Smooth muscle cell (in vitro differentiated cells): ENCODE measurements around the gene LMAN1L. TPM values are rescaled to one million over a fixed set of nuclear protein-coding genes. Genes with fewer than 3 reads are reported as not detected.

Experiments
- DNase-seq: peaks from one replicate; lab custom pipeline; 2025; ENCODE audit not compliant: unreplicated experiment; lab: John Stamatoyannopoulos, UW
- H2AFZ ChIP-seq: fragments of 200-600 bp; sonication (generic); 2 replicates; pipeline ENCODE4 v1.6.0; 2016; ENCODE audit warnings: antibody characterized with exemption, low read depth, mild to moderate bottlenecking
- H3F3A ChIP-seq: fragments of 200-600 bp; sonication (generic); 2 replicates; pipeline ENCODE4 v1.6.0; 2017; ENCODE audit warnings: antibody characterized with exemption, low read depth
- H3K27ac ChIP-seq: fragments of 200-600 bp; sonication (generic); 2 replicates; pipeline ENCODE4 v1.5.1; 2016; ENCODE audit warnings: low read depth, mild to moderate bottlenecking
- H3K27me3 ChIP-seq: fragments of 200-600 bp; sonication (generic); 2 replicates; pipeline ENCODE4 v1.6.1; 2016; ENCODE audit warnings: low read depth, mild to moderate bottlenecking
- H3K36me3 ChIP-seq: fragments of 200-600 bp; sonication (generic); 2 replicates; pipeline ENCODE4 v1.5.1; 2016; ENCODE audit warnings: low read depth
- H3K4me1 ChIP-seq: fragments of 200-600 bp; sonication (generic); 2 replicates; pipeline ENCODE4 v1.5.1; 2016; ENCODE audit warnings: low read depth
- H3K4me2 ChIP-seq: fragments of 200-600 bp; sonication (generic); 2 replicates; pipeline ENCODE4 v1.6.0; 2016; ENCODE audit warnings: mild to moderate bottlenecking
- H3K4me3 ChIP-seq: fragments of 200-600 bp; sonication (generic); 2 replicates; pipeline ENCODE4 v1.5.1; 2016; ENCODE audit warnings: mild to moderate bottlenecking
- H3K79me2 ChIP-seq: fragments of 200-600 bp; sonication (generic); 2 replicates; pipeline ENCODE4 v1.6.0; 2016; ENCODE audit warnings: low read depth, mild to moderate bottlenecking
- H3K9ac ChIP-seq: fragments of 200-600 bp; sonication (generic); 2 replicates; pipeline ENCODE4 v1.6.0; 2016; ENCODE audit warnings: low read depth
- H3K9me3 ChIP-seq: fragments of 200-600 bp; sonication (generic); replicated peaks from 2 replicates; pipeline ENCODE4 v1.5.1; 2016; ENCODE audit warnings: low read depth
- H4K20me1 ChIP-seq: fragments of 200-600 bp; sonication (generic); 2 replicates; pipeline ENCODE4 v1.6.0; 2016; ENCODE audit warnings: low read depth
- WGBS: methylation state at CpG from one replicate; pipeline ENCODE4 v1.1.7; 2016; ENCODE audit warnings: low lambda C conversion rate; 5-methylcytosine and 5-hydroxymethylcytosine counted together
- polyA plus RNA-seq: library from polyadenylated mRNA; unstranded; fragments of >200 nt; fragmentation: Nextera tagmentation; extraction: Ambion mirVana; gene quantifications from 2 replicates; pipeline ENCODE4 v1.2.1, GENCODE V29; 2016
- total RNA-seq: library from RNA; depleted of rRNA; stranded (reverse); fragments of >200 nt; gene quantifications from 2 replicates; pipeline ENCODE4 v1.2.3, GENCODE V29; 2014
- TF ChIP-seq, protein P1 (sequence below): fragments of 200-600 bp; sonication (generic); IDR thresholded peaks from 2 replicates; pipeline ENCODE4 v1.5.1; 2017; ENCODE audit warnings: borderline replicate concordance, mild to moderate bottlenecking, antibody characterized with exemption; ENCODE audit not compliant: insufficient read depth, poor library complexity, severe bottlenecking

LMAN1L gene
- total and polyA plus RNA-seq, 2 experiments from 2014 or later = not detected

DNA sequence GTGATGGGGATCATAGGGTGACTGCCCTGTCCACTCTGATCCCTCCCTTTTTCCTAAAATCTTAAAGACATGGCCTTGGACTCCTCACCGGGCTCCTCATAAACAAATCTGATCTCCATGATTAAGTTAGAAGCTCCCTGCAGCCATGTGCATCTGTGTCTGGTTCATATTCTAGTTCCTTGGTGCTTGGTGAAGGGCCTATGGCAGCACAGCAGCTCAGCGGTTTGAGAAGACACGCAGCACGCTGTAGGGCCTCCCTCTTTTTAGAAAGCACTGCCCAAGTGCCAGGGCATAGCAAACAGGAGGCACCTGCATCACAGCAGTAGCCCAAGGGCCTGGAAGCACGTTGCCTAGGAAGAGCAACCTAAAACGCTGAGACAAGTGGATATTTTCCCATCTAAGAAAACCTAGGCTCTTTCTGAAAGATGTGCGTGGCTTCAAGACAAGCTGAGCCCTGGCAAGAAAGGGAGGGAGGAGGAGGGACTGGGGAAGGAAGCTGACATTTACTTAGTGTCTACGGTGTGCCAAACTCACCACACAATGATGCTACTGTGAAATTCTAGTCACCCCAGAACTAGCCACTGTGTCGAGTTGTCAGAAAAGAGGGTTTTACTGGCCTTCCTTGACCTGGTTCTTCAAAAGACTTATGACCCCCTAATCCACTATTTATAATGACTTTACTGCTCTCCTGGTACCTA is 45.2 kb downstream of the LMAN1L start:
- H4K20me1 ChIP-seq = peaks cover 73% of the 10 kb centered on the region
- no peak overlapping the region for H3K4me2 ChIP-seq
- H3K4me3 ChIP-seq = no peak overlapping the region
- H3K36me3 ChIP-seq = no peaks in the 10 kb centered on the region
- 91% methylated on average over 9 of the region's 9 CpGs for WGBS
- H3K4me1 ChIP-seq = no peaks in the 10 kb centered on the region
- H3K9me3 ChIP-seq = no peaks in the 10 kb centered on the region
- no peak overlapping the region for H3K9ac ChIP-seq
- H3F3A ChIP-seq = no peaks in the 10 kb centered on the region
- no peak overlapping the region for H3K27ac ChIP-seq
- no peaks in the 10 kb centered on the region for H3K27me3 ChIP-seq
- TF ChIP-seq, protein P1, sequence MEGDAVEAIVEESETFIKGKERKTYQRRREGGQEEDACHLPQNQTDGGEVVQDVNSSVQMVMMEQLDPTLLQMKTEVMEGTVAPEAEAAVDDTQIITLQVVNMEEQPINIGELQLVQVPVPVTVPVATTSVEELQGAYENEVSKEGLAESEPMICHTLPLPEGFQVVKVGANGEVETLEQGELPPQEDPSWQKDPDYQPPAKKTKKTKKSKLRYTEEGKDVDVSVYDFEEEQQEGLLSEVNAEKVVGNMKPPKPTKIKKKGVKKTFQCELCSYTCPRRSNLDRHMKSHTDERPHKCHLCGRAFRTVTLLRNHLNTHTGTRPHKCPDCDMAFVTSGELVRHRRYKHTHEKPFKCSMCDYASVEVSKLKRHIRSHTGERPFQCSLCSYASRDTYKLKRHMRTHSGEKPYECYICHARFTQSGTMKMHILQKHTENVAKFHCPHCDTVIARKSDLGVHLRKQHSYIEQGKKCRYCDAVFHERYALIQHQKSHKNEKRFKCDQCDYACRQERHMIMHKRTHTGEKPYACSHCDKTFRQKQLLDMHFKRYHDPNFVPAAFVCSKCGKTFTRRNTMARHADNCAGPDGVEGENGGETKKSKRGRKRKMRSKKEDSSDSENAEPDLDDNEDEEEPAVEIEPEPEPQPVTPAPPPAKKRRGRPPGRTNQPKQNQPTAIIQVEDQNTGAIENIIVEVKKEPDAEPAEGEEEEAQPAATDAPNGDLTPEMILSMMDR = no peak
- no peak overlapping the region for H2AFZ ChIP-seq
- peaks cover 29% of the 10 kb centered on the region for H3K79me2 ChIP-seq
- no peak for DNase-seq

DNA sequence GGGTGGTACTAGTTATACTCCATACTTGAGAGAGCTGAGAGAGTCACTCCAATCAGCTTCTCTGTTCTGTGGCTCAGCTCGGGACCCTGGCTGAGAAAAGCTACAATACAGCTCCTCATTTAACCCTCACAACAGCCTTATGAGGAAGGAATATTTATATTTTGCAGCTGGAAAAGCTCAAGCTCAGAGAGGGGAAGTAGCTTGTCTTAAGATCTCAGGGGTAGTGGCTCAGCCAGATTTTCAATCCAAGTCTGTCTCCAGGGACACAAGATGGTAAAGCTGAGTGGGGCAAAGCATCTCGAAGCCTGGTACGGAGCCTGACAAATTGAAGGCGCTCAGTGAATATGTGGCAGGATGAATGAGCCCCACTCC is 45.7 kb downstream of the LMAN1L start:
- Histone ChIP-seq H3K79me2 (peaks cover 29% of the 10 kb centered on the region), H3K36me3 (no peaks in the 10 kb centered on the region), H3K27ac (no peak overlapping the region), H3F3A (no peaks in the 10 kb centered on the region), H3K4me3 (no peak overlapping the region), H3K9ac (no peak overlapping the region), H3K4me1 (no peaks in the 10 kb centered on the region), H3K4me2 (no peak overlapping the region), H3K27me3 (no peaks in the 10 kb centered on the region), H4K20me1 (peaks cover 79% of the 10 kb centered on the region), H2AFZ (no peak overlapping the region), H3K9me3 (no peaks in the 10 kb centered on the region)
- no peak for DNase-seq
- TF ChIP-seq, protein P1 = no peak
- WGBS = 97% methylated on average over 4 of the region's 4 CpGs

GRCh38 chr15:74863239-74864056 is 50.8 kb downstream of the LMAN1L start:
- H4K20me1 ChIP-seq = peaks cover 83% of the 10 kb centered on the region
- no peaks in the 10 kb centered on the region for H3F3A ChIP-seq
- no peaks in the 10 kb centered on the region for H3K36me3 ChIP-seq
- 84% methylated on average over 11 of the region's 11 CpGs for WGBS
- no peaks in the 10 kb centered on the region for H3K4me1 ChIP-seq
- H3K9me3 ChIP-seq = no peaks in the 10 kb centered on the region
- H3K9ac ChIP-seq = no peak overlapping the region
- TF ChIP-seq, protein P1 = no peak
- DNase-seq = no peak
- H3K79me2 ChIP-seq = peaks cover 62% of the 10 kb centered on the region
- no peak overlapping the region for H2AFZ ChIP-seq
- peak overlapping the region; percentile 55 for H3K27ac ChIP-seq
- no peak overlapping the region for H3K4me3 ChIP-seq
- no peak overlapping the region for H3K4me2 ChIP-seq
- no peaks in the 10 kb centered on the region for H3K27me3 ChIP-seq
